ENCODE measurements around the gene ZMYM4. TPM values are rescaled to one million over a fixed set of nuclear protein-coding genes. Genes with fewer than 3 reads are reported as not detected.

Gene ZMYM4
- total and polyA plus RNA-seq, 8 donors: 8.8 to 104 (median 23.7) TPM

- intact Hi-C loops (cut with DNase I; ENCODE audit: low total_unique reads): no loop called here
- no peak overlapping the region for H3K4me3 ChIP-seq
- peaks cover 0 to 51% (median 39%) of the 10 kb centered on the region in 4 donors for H3K36me3 ChIP-seq
- 90 to 96% (median 93%) methylated on average over 7 of the region's 7 CpGs for WGBS, 5 donors
- no peak overlapping the region for H3K27ac ChIP-seq
- no peaks in the 10 kb centered on the region for H3K27me3 ChIP-seq
- H3K9me3 ChIP-seq: no peaks in the 10 kb centered on the region
- no peak for TF ChIP-seq EP300 (IDR thresholded peaks at IDR 0.05)
- no peak for TF ChIP-seq POLR2AphosphoS5 (IDR thresholded peaks at IDR 0.05)
- no peak for TF ChIP-seq CTCF (IDR thresholded peaks at IDR 0.05)
- TF ChIP-seq POLR2A (IDR thresholded peaks at IDR 0.05): no peak
- no peaks in the 10 kb centered on the region for H3K4me1 ChIP-seq
- DNase-seq: no peak
These were observed 159.9 kb downstream of the ZMYM4 start for GRCh38 chr1:35428360-35428759.

- no peak for DNase-seq
- 89 to 99% (median 97%) methylated on average over 4 of the region's 4 CpGs for WGBS, 5 donors
- H3K27me3 ChIP-seq: no peaks in the 10 kb centered on the region
- no peak for TF ChIP-seq EP300 (IDR thresholded peaks at IDR 0.05)
- TF ChIP-seq CTCF (IDR thresholded peaks at IDR 0.05): no peak
- no peak for TF ChIP-seq POLR2AphosphoS5 (IDR thresholded peaks at IDR 0.05)
- TF ChIP-seq POLR2A (IDR thresholded peaks at IDR 0.05): no peak
- intact Hi-C loops (cut with DNase I; ENCODE audit: low total_unique reads): no loop called here
- H3K9me3 ChIP-seq: no peaks in the 10 kb centered on the region
- no peak overlapping the region for H3K27ac ChIP-seq
- no peaks in the 10 kb centered on the region for H3K4me1 ChIP-seq
- no peak overlapping the region for H3K4me3 ChIP-seq
- peaks cover 10 to 62% (median 53%) of the 10 kb centered on the region in 4 donors for H3K36me3 ChIP-seq
These were observed 162.3 kb downstream of the ZMYM4 start for GRCh38 chr1:35430762-35431161.

GRCh38 chr1:35431173-35431599 is 162.7 kb downstream of the ZMYM4 start:
- WGBS, 5 donors: 67 to 82% (median 76%) methylated on average over 7 of the region's 7 CpGs
- Histone ChIP-seq H3K36me3 (peaks cover 14 to 67% (median 57%) of the 10 kb centered on the region in 4 donors), H3K9me3 (no peaks in the 10 kb centered on the region), H3K4me1 (no peaks in the 10 kb centered on the region), H3K4me3 (no peak overlapping the region), H3K27ac (no peak overlapping the region), H3K27me3 (no peaks in the 10 kb centered on the region)
- DNase-seq: no peak
- intact Hi-C loops (cut with DNase I; ENCODE audit: low total_unique reads): no loop called here
- TF ChIP-seq CTCF (IDR thresholded peaks at IDR 0.05): no peak
- TF ChIP-seq EP300 (IDR thresholded peaks at IDR 0.05): no peak
- no peak for TF ChIP-seq POLR2AphosphoS5 (IDR thresholded peaks at IDR 0.05)
- TF ChIP-seq POLR2A (IDR thresholded peaks at IDR 0.05): no peak

GRCh38 chr1:35432231-35432630 is 163.7 kb downstream of the ZMYM4 start:
- TF ChIP-seq EP300 (IDR thresholded peaks at IDR 0.05) (no peak), POLR2AphosphoS5 (IDR thresholded peaks at IDR 0.05) (no peak), POLR2A (IDR thresholded peaks at IDR 0.05) (no peak), CTCF (IDR thresholded peaks at IDR 0.05) (no peak)
- DNase-seq: no peak
- Histone ChIP-seq H3K4me3 (no peak overlapping the region), H3K9me3 (no peaks in the 10 kb centered on the region), H3K4me1 (no peaks in the 10 kb centered on the region), H3K27me3 (no peaks in the 10 kb centered on the region), H3K36me3 (peaks cover 24 to 73% (median 65%) of the 10 kb centered on the region in 4 donors), H3K27ac (no peak overlapping the region)
- WGBS, 5 donors: 95 to 98% (median 96%) methylated on average over 10 of the region's 10 CpGs
- intact Hi-C loops (cut with DNase I; ENCODE audit: low total_unique reads): no loop called here

Data from stomach (tissue), 9 donors.